GM12873 (cell line): Measurements from ENCODE around the gene WIPF1.

Source experiments
- TF ChIP-seq, protein P1 (sequence below): IDR thresholded peaks from 2 replicates; pipeline ENCODE4 v1.5.1; 2012; ENCODE audit warnings: low read depth, mild to moderate bottlenecking, moderate library complexity, low read length, control low read depth; ENCODE audit not compliant: insufficient read depth; ENCODE audit errors: missing control alignments

Gene WIPF1

DNA sequence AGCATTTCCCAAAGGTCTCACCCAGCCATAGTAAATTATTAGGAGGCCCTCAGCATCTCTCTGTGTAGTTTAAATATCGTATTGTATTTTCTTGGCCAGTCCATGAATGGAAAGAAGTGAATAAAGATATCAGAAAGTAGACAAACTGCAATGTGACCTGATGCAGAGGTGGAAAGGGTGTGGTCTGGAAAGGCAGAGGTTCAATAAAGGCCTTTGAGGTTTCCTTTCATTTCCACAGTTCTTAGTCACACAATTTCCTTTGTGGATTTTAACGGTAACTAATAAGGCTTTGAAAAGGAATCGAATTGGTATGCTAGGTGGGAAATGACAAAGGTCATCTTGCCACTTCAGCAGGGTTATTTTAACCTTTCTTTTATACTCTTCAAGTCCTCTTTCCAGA lies 20.1 kb upstream of the WIPF1 start:
- TF ChIP-seq, protein P1, sequence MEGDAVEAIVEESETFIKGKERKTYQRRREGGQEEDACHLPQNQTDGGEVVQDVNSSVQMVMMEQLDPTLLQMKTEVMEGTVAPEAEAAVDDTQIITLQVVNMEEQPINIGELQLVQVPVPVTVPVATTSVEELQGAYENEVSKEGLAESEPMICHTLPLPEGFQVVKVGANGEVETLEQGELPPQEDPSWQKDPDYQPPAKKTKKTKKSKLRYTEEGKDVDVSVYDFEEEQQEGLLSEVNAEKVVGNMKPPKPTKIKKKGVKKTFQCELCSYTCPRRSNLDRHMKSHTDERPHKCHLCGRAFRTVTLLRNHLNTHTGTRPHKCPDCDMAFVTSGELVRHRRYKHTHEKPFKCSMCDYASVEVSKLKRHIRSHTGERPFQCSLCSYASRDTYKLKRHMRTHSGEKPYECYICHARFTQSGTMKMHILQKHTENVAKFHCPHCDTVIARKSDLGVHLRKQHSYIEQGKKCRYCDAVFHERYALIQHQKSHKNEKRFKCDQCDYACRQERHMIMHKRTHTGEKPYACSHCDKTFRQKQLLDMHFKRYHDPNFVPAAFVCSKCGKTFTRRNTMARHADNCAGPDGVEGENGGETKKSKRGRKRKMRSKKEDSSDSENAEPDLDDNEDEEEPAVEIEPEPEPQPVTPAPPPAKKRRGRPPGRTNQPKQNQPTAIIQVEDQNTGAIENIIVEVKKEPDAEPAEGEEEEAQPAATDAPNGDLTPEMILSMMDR = no peak

DNA sequence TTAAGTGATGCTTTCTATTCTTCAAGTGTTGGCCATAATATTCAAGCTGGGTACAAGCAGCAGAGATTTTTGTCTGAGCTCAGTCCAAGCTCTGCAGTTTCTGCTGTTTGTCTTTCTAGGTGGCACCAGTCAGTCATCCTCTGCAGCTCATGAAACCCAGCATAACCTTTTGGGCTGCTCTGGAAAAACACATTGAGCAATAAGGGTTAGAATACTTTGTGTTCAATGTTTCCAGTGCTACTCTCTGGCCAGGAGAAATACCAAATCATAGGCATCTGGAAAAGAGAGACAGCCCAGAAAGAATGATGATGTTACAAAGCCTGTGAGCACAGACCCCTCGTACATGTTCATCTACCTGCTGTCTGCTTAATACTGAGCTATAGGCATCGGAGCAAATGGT lies 19.5 kb upstream of the WIPF1 start:
- TF ChIP-seq, protein P1 = no peak

DNA sequence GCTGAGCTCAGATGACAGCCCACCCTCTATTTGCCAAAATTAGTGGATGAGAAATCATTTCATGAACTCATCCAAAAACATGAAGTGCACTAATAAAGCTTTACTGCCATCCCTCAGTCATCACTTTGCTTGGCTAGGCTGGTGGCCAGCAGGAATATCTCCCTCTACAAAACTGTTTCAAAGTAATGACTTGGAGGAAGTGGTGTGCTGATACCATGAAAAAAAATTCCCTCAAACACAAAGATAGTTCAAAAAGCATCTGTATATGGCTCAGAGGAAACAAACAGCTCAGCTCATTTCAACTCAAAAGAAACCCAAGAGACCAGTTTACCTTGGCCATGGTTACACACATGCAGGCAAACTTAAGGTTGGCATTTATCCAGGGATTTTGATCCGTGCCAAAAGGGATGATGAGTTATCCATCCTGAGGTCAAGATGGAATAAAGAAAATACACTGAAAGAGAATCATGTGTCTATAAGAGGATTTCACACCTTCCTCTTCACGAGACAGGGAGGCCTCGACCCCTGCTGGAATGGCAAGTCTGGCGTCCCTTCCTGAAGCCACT lies 18.4 kb upstream of the WIPF1 start:
- TF ChIP-seq, protein P1 = no peak

DNA sequence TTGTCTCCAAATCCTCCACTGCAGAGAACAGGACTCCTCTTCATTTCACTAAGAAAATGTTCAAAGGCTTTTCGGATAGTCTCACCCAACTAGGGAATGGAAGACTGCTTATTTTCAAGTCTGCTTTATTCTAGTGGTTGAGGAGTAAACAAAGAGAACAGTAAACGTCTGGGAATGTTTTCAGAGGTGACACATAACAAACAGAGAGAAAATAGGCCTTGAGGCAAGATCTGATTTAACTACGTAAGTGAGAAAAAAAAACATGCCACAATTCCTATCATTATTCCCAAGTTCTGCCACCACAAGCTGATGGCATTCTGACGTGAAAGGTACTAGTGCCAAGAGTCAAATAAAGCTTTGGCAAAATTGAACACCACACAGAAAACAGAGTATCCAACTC lies 16.7 kb upstream of the WIPF1 start:
- TF ChIP-seq, protein P1 = no peak

DNA sequence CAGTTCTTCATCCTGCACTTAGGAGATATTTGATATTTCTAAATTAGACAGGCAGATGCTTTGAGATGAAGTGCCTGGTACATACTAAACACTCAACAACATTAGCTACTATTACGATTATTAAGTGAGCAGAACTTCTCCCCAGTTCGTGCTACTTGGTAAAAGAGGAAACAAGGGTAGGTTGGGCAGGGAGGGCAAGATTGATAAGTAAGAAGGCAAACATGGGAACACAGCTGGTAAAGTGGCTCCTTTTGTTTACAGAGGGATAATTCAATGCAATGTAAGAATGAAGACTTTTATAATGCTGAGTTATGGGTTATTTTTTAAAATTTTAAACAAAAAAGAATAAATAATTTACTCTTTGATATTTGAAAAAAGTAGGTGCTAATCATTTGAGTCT lies 15.9 kb upstream of the WIPF1 start:
- TF ChIP-seq, protein P1 = no peak

DNA sequence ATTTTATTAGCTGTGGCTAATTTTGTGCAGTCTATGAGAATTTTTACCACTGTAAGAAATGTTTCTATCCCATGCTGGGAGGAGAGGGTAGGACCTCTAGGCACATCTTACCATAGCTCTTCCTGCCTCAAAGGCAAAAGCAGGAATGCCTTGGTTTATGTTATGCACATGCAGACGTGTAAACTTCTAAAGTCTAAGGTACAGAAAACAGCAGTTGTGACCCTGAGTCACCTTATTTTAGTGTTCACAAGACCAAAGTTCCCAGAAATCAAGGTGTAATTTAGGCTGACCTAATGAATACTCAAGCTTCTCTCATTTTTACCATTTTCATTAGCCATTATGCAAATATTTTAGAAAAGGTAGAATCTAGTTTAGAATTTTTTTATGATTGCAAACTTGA lies 15.4 kb upstream of the WIPF1 start:
- TF ChIP-seq, protein P1 = no peak

DNA sequence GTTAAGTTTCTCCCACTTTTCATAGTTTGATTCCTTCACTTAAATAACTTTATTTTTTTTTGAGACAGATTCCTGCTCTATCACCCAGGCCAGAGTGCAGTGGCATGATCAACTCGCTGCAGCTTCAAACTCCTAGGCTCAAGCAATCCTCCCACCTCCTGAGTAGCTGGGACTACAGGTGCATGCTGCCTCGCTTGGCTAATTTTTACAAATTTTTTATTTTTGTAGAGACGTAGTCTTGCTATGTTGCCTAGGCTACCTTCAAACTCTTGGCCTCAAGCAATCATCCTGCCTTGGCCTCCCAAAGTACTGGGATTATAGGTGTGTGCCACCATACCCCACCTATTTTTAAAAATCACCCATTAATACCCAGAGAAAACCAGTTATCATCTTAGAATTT lies 14.2 kb upstream of the WIPF1 start:
- TF ChIP-seq, protein P1 = no peak

DNA sequence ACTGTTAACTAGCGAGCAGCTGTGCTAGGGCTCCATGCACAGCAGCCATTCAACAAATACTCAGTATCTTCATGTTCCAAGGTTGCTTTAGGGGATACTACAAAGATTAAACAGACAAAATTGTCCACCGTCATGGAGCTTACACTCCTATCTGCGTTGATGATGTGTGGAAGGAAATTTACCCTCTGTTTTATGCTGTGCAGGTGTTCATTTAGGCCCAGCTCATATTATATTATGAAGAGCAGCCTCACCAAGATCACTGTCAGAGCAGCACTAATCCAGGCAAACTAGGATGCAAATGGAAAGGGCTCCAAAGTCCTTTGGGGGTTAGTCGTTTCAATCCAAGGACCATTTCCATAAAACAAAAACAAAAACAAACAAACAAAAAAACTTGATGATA lies 13.4 kb upstream of the WIPF1 start:
- TF ChIP-seq, protein P1 = no peak
